GM18951 (cell line): ENCODE measurements around the gene CSF3R.
"Not testable (repeated sequence)": the region's sequence is repeated elsewhere in the genome, so short reads cannot be mapped to it uniquely, and the experiment has no call there.

Experiments used
- POLR2A ChIP-seq: IDR thresholded peaks from 4 replicates; pipeline ENCODE4 v1.6.1; 2011; ENCODE audit warnings: mild to moderate bottlenecking; ENCODE audit not compliant: insufficient read length, insufficient read depth; ENCODE audit errors: extremely low read depth
- in situ Hi-C: fragments of 300-500 bp; cut with MboI; formaldehyde crosslinking; loops from one replicate; pipeline ENCODE4 v1.12.0; 2022; ENCODE audit warnings: low sequenced_read_pairs, mixed read lengths, inconsistent platforms; ENCODE audit not compliant: unreplicated experiment

CSF3R gene

GRCh38 chr1:36484099-36484498 is 1.4 kb upstream of the CSF3R start:
- TF ChIP-seq POLR2A, result no peak
- in situ Hi-C loops, result no loop called here

GRCh38 chr1:36481771-36482723 is 666 bp downstream of the CSF3R start:
- in situ Hi-C loops, result no loop called here
- no peak for TF ChIP-seq POLR2A

GRCh38 chr1:36481091-36481490 is 1.6 kb downstream of the CSF3R start:
- in situ Hi-C loops, result no loop called here
- no peak for TF ChIP-seq POLR2A

- TF ChIP-seq POLR2A, result no peak
- in situ Hi-C loops, result no loop called here
Observed at GRCh38 chr1:36480161-36480560, 2.6 kb downstream of the CSF3R start.

GRCh38 chr1:36479505-36480051 is 3.1 kb downstream of the CSF3R start:
- no peak for TF ChIP-seq POLR2A
- in situ Hi-C loops, result no loop called here

- in situ Hi-C loops, result not testable (repeated sequence)
Observed at GRCh38 chr1:36477615-36478014, 5.1 kb downstream of the CSF3R start.

- no peak for TF ChIP-seq POLR2A
- in situ Hi-C loops, result no loop called here
Observed at GRCh38 chr1:36476945-36477344, 5.8 kb downstream of the CSF3R start.

GRCh38 chr1:36475910-36476604 is 6.7 kb downstream of the CSF3R start:
- no peak for TF ChIP-seq POLR2A
- in situ Hi-C loops, result no loop called here

- no peak for TF ChIP-seq POLR2A
- in situ Hi-C loops, result no loop called here
Observed at GRCh38 chr1:36475341-36475740, 7.4 kb downstream of the CSF3R start.

GRCh38 chr1:36472656-36473055 is 10.1 kb downstream of the CSF3R start:
- no peak for TF ChIP-seq POLR2A
- in situ Hi-C loops, result no loop called here

GRCh38 chr1:36471830-36472641 is 10.7 kb downstream of the CSF3R start:
- in situ Hi-C loops, result no loop called here
- TF ChIP-seq POLR2A, result no peak

- in situ Hi-C loops, result no loop called here
- TF ChIP-seq POLR2A, result no peak
Observed at GRCh38 chr1:36469163-36469562, 13.6 kb downstream of the CSF3R start.

GRCh38 chr1:36467700-36468455 is 14.8 kb downstream of the CSF3R start:
- in situ Hi-C loops, result no loop called here
- TF ChIP-seq POLR2A, result no peak

- in situ Hi-C loops, result no loop called here
Observed at GRCh38 chr1:36467027-36467410, 15.7 kb downstream of the CSF3R start.

More at GRCh38 chr1:36467027-36467410, 15.7 kb downstream of the CSF3R start:
- no peak for TF ChIP-seq POLR2A
